ENCODE results near the gene SLC9A7. TPM values are rescaled to one million over a fixed set of nuclear protein-coding genes. Genes with fewer than 3 reads are reported as not detected.

Gene SLC9A7
- total RNA-seq, 1 donor from 2014 or later = 1.9 TPM

DNA sequence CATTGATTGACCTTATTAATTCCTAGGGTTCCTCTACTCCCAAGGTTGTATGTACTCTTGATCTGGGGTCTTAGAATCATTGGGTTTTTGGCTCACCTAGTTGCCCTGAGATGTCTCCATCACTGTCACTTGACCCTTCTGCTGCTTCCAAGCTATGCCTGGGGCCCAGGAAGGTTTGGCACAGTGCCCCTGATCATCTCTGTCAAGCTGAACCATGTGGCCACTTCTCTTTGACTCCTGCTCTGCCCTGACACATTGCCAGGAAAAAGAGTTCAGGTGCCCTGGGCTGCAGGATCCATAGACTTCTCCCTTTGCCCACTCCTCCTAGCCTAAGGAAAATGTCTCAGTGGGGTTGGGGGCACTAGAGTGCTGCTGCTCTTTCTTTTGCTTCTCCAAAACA lies 189.3 kb downstream of the SLC9A7 start:
- Histone ChIP-seq H3K4me3 (no peak overlapping the region), H3K27ac (replicated peaks) (peak overlapping the region; percentile 33), H3K9me3 (replicated peaks) (no peaks in the 10 kb centered on the region), H3K36me3 (no peaks in the 10 kb centered on the region), H3K4me1 (peaks cover 6% of the 10 kb centered on the region), H3K27me3 (ENCODE audit: low read depth) (no peaks in the 10 kb centered on the region)
- DNase-seq = peak; percentile 30
- intact Hi-C loops (cut with micrococcal nuclease) = loop anchor here (10.0 kb wide), 1 partner anchor 75 kb away; no protein-coding TSS in a partner anchor
- TF ChIP-seq, protein P1, sequence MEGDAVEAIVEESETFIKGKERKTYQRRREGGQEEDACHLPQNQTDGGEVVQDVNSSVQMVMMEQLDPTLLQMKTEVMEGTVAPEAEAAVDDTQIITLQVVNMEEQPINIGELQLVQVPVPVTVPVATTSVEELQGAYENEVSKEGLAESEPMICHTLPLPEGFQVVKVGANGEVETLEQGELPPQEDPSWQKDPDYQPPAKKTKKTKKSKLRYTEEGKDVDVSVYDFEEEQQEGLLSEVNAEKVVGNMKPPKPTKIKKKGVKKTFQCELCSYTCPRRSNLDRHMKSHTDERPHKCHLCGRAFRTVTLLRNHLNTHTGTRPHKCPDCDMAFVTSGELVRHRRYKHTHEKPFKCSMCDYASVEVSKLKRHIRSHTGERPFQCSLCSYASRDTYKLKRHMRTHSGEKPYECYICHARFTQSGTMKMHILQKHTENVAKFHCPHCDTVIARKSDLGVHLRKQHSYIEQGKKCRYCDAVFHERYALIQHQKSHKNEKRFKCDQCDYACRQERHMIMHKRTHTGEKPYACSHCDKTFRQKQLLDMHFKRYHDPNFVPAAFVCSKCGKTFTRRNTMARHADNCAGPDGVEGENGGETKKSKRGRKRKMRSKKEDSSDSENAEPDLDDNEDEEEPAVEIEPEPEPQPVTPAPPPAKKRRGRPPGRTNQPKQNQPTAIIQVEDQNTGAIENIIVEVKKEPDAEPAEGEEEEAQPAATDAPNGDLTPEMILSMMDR (IDR thresholded peaks at IDR 0.05; ENCODE audit: borderline replicate concordance) = no peak

- intact Hi-C loops (cut with micrococcal nuclease) = no loop called here
- Histone ChIP-seq H3K4me3 (no peak overlapping the region), H3K27me3 (ENCODE audit: low read depth) (no peaks in the 10 kb centered on the region), H3K9me3 (replicated peaks) (no peaks in the 10 kb centered on the region), H3K4me1 (no peaks in the 10 kb centered on the region), H3K27ac (replicated peaks) (no peak overlapping the region), H3K36me3 (no peaks in the 10 kb centered on the region)
- TF ChIP-seq, protein P1 (IDR thresholded peaks at IDR 0.05; ENCODE audit: borderline replicate concordance) = no peak
- DNase-seq = no peak
These were observed 191.5 kb downstream of the SLC9A7 start for GRCh38 chrX:46567388-46567787.

GRCh38 chrX:46561824-46562657 lies 196.9 kb downstream of the SLC9A7 start:
- intact Hi-C loops (cut with micrococcal nuclease) = no loop called here
- TF ChIP-seq, protein P1 (IDR thresholded peaks at IDR 0.05; ENCODE audit: borderline replicate concordance) = no peak
- Histone ChIP-seq H3K27ac (replicated peaks) (peak overlapping the region; percentile 56), H3K27me3 (ENCODE audit: low read depth) (no peaks in the 10 kb centered on the region), H3K4me1 (peaks cover 4% of the 10 kb centered on the region), H3K9me3 (replicated peaks) (no peaks in the 10 kb centered on the region), H3K36me3 (no peaks in the 10 kb centered on the region), H3K4me3 (no peak overlapping the region)
- DNase-seq = no peak

DNA sequence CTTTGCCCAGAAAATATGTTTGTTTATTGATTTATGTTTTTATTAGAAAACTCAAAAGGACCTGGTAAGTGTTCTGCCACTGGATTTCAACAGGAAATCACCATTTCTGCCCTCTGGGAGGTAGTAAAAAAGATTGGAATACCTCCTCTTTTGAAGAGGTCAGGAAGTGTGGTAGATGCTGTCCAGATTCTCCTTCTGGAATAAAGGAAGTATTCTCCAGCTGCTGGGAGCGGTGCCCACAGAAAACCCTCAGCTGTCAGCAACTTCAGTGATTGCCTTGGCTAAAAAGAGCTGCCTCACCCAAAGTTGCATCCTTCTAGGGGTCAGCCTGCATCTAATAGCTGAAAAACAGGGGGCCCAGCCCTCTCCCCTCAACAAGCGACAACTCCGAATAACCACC lies 199.9 kb downstream of the SLC9A7 start:
- intact Hi-C loops (cut with micrococcal nuclease) = no loop called here
- Histone ChIP-seq H3K4me3 (no peak overlapping the region), H3K9me3 (replicated peaks) (no peaks in the 10 kb centered on the region), H3K27me3 (ENCODE audit: low read depth) (no peaks in the 10 kb centered on the region), H3K36me3 (no peaks in the 10 kb centered on the region), H3K4me1 (peaks cover 4% of the 10 kb centered on the region), H3K27ac (replicated peaks) (no peak overlapping the region)
- DNase-seq = peak; percentile 24
- TF ChIP-seq, protein P1 (IDR thresholded peaks at IDR 0.05; ENCODE audit: borderline replicate concordance) = no peak

DNA sequence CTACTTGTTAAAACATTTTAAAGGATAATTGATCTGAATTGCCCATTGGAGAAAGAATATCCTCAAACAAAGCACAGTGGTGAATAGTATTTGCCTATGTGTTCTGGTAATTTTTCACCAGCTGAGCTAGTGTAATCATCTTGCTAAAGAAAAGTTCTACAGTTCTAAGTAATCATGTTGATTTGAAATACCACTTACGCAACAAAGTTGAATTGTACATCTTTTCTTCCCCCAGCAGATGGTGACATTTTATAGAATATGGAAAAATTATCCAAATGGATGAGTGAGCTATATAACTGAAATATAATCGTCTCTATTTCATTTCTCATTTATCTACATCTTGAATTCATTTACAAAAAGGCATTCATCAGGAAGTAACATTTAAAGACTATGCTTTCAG lies 204.0 kb downstream of the SLC9A7 start:
- Histone ChIP-seq H3K27me3 (ENCODE audit: low read depth) (no peaks in the 10 kb centered on the region), H3K9me3 (replicated peaks) (no peaks in the 10 kb centered on the region), H3K27ac (replicated peaks) (no peak overlapping the region), H3K36me3 (no peaks in the 10 kb centered on the region), H3K4me3 (no peak overlapping the region), H3K4me1 (peaks cover 4% of the 10 kb centered on the region)
- intact Hi-C loops (cut with micrococcal nuclease) = no loop called here
- TF ChIP-seq, protein P1 (IDR thresholded peaks at IDR 0.05; ENCODE audit: borderline replicate concordance) = peak; percentile 50
- no peak for DNase-seq
